VCaP (cell line): ENCODE measurements around the gene ZC3H13.

Source experiments
- H3K27ac ChIP-seq: fragments of 450-650 bp; 2 replicates; pipeline ENCODE4 v1.5.1; 2017
- CTCF ChIP-seq: fragments of 450-650 bp; conservative IDR thresholded peaks from 2 replicates; pipeline ENCODE4 v1.5.1; 2017; ENCODE audit warnings: mild to moderate bottlenecking, moderate library complexity

ZC3H13 gene

GRCh38 chr13:46043647-46044046 lies 8.9 kb downstream of the ZC3H13 start:
- no peak overlapping the region for H3K27ac ChIP-seq
- TF ChIP-seq CTCF: no peak

- no peak for TF ChIP-seq CTCF
- no peak overlapping the region for H3K27ac ChIP-seq
These were observed 11.1 kb downstream of the ZC3H13 start for GRCh38 chr13:46041419-46041839.

GRCh38 chr13:46040763-46041162 lies 11.8 kb downstream of the ZC3H13 start:
- TF ChIP-seq CTCF: no peak
- no peak overlapping the region for H3K27ac ChIP-seq

GRCh38 chr13:46039411-46040182 lies 12.9 kb downstream of the ZC3H13 start:
- no peak for TF ChIP-seq CTCF
- H3K27ac ChIP-seq: no peak overlapping the region

GRCh38 chr13:46038296-46038695 lies 14.2 kb downstream of the ZC3H13 start:
- TF ChIP-seq CTCF: no peak
- H3K27ac ChIP-seq: no peak overlapping the region

GRCh38 chr13:46035066-46035465 lies 17.5 kb downstream of the ZC3H13 start:
- H3K27ac ChIP-seq: no peak overlapping the region
- no peak for TF ChIP-seq CTCF

- no peak overlapping the region for H3K27ac ChIP-seq
- TF ChIP-seq CTCF: no peak
These were observed 20.2 kb downstream of the ZC3H13 start for GRCh38 chr13:46032341-46032740.
